ENCODE measurements around the gene PASK. TPM values are rescaled to one million over a fixed set of nuclear protein-coding genes. Genes with fewer than 3 reads are reported as not detected.

PASK gene
- total and polyA plus RNA-seq, 12 donors, result 0.72 to 8.9 (median 3.6) TPM

DNA sequence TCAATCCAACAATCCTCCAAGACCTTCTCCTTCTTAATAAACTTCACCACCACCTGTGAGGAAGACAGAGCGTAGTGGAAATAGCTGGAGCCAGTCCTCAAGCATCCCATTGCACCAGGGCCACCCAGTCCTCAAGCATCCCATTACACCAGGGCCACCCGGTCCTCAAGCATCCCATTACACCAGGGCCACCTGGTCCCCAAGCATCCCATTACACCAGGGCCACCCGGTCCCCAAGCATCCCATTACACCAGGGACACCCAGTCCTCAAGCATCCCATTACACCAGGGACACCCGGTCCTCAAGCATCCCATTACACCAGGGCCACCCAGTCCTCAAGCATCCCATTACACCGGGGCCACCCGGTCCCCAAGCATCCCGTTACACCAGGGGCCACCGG lies 33.9 kb downstream of the PASK start:
- no peaks in the 10 kb centered on the region for H3K36me3 ChIP-seq (replicated peaks in 1 of 2)
- 72 to 94% (median 81%) methylated on average over 8 of the region's 8 CpGs for WGBS, 4 donors
- no peaks in the 10 kb centered on the region for H3K9me3 ChIP-seq (replicated peaks in 1 of 3)
- no peaks in the 10 kb centered on the region for H3K4me1 ChIP-seq (replicated peaks in 1 of 2)
- no peak for TF ChIP-seq POLR2A (IDR thresholded peaks at IDR 0.05)
- TF ChIP-seq, protein P1, sequence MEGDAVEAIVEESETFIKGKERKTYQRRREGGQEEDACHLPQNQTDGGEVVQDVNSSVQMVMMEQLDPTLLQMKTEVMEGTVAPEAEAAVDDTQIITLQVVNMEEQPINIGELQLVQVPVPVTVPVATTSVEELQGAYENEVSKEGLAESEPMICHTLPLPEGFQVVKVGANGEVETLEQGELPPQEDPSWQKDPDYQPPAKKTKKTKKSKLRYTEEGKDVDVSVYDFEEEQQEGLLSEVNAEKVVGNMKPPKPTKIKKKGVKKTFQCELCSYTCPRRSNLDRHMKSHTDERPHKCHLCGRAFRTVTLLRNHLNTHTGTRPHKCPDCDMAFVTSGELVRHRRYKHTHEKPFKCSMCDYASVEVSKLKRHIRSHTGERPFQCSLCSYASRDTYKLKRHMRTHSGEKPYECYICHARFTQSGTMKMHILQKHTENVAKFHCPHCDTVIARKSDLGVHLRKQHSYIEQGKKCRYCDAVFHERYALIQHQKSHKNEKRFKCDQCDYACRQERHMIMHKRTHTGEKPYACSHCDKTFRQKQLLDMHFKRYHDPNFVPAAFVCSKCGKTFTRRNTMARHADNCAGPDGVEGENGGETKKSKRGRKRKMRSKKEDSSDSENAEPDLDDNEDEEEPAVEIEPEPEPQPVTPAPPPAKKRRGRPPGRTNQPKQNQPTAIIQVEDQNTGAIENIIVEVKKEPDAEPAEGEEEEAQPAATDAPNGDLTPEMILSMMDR (IDR thresholded peaks at IDR 0.05), result no peak
- no peaks in the 10 kb centered on the region for H3K27me3 ChIP-seq
- no peak overlapping the region for H3K27ac ChIP-seq
- H3K4me3 ChIP-seq, result no peak overlapping the region
- DNase-seq, result no peak
- intact Hi-C loops (cut with DNase I), result no loop called here

DNA sequence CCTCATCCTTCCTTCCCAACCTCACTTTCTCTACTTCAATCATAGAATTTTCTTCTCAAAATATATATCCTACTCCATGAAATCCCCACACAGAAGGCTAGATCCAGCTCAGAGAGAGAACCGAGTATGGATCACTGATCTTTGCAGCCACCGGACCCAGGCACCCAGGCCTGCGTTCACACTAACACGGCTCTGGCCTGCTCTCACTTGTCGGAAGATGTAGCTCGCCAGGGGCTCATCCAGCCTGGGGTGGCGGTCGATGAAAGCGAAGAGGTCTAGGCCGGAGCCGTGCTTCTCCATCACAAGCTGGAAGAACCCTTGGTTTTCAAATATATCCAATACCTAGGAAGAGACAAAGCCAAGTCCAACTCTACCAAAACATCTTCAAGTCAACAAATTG lies 34.4 kb downstream of the PASK start:
- no peaks in the 10 kb centered on the region for H3K27me3 ChIP-seq
- no peak overlapping the region for H3K27ac ChIP-seq
- no peak for TF ChIP-seq POLR2A (IDR thresholded peaks at IDR 0.05)
- TF ChIP-seq, protein P1 (IDR thresholded peaks at IDR 0.05), result no peak
- WGBS, 4 donors, result 91 to 96% (median 93%) methylated on average over 11 of the region's 11 CpGs
- no peaks in the 10 kb centered on the region for H3K9me3 ChIP-seq (replicated peaks in 1 of 3)
- no peaks in the 10 kb centered on the region for H3K4me1 ChIP-seq (replicated peaks in 1 of 2)
- intact Hi-C loops (cut with DNase I), result no loop called here
- H3K36me3 ChIP-seq (replicated peaks in 1 of 2), result no peaks in the 10 kb centered on the region
- H3K4me3 ChIP-seq, result no peak overlapping the region
- DNase-seq, result no peak

DNA sequence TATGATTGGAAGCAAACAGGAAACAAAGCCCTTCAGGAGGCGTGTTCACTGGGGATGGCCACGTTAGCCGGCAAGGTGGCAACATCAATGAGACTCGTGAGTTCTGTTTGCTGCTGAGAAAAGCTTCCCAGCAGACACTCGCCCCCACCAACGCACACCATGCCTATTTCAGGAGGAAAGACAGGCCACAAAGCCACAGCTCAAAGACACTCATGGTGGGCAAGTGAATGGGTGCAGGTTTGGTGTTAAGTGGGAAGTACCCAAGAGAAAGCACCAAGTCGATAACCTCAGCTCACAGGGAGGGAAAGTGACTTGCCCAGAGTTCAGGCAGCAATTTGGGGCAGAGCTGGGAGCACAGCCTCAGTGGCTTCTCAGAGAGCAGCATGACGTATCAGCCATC lies 36.7 kb downstream of the PASK start:
- H3K27ac ChIP-seq, result no peak overlapping the region
- intact Hi-C loops (cut with DNase I), result no loop called here
- H3K9me3 ChIP-seq (replicated peaks in 1 of 3), result no peaks in the 10 kb centered on the region
- no peaks in the 10 kb centered on the region for H3K4me1 ChIP-seq (replicated peaks in 1 of 2)
- no peak for DNase-seq
- no peak overlapping the region for H3K4me3 ChIP-seq
- no peaks in the 10 kb centered on the region for H3K36me3 ChIP-seq (replicated peaks in 1 of 2)
- TF ChIP-seq POLR2A (IDR thresholded peaks at IDR 0.05), result no peak
- TF ChIP-seq, protein P1 (IDR thresholded peaks at IDR 0.05), result no peak
- 77 to 90% (median 89%) methylated on average over 7 to 8 of the region's 8 CpGs for WGBS, 4 donors
- H3K27me3 ChIP-seq, result no peaks in the 10 kb centered on the region

DNA sequence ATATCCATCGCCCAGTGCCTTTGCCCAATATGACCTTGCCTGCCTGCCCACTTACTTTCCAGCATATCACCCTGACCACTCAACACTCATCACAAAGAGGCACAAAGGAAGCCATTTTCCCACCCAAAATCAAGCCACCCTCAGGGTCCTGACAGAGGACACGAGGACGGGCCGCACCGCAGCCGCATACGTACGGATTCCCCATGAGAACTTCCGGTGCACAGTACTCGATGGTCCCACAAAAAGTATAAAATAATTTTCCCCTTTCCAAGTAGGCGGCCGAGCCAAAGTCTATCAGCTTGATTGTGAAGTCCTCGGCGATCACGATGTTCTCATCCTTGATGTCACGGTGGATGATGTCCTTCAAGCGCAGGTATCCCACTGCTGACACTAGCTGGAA lies 37.2 kb downstream of the PASK start:
- H3K27me3 ChIP-seq, result no peaks in the 10 kb centered on the region
- no peaks in the 10 kb centered on the region for H3K9me3 ChIP-seq (replicated peaks in 1 of 3)
- no peak for DNase-seq
- H3K4me3 ChIP-seq, result no peak overlapping the region
- WGBS, 4 donors, result 90 to 98% (median 95%) methylated on average over 17 of the region's 17 CpGs
- intact Hi-C loops (cut with DNase I), result no loop called here
- H3K4me1 ChIP-seq (replicated peaks in 1 of 2), result no peaks in the 10 kb centered on the region
- no peaks in the 10 kb centered on the region for H3K36me3 ChIP-seq (replicated peaks in 1 of 2)
- no peak overlapping the region for H3K27ac ChIP-seq
- TF ChIP-seq, protein P1 (IDR thresholded peaks at IDR 0.05), result no peak
- no peak for TF ChIP-seq POLR2A (IDR thresholded peaks at IDR 0.05)
